Smooth muscle cell (in vitro differentiated cells): ENCODE data around the gene RMND5A. TPM values are rescaled to one million over a fixed set of nuclear protein-coding genes. Genes with fewer than 3 reads are reported as not detected.

Experiments
- DNase-seq: peaks from one replicate; lab custom pipeline; 2025; ENCODE audit not compliant: unreplicated experiment; lab: John Stamatoyannopoulos, UW
- H2AFZ ChIP-seq: fragments of 200-600 bp; sonication (generic); 2 replicates; pipeline ENCODE4 v1.6.0; 2016; ENCODE audit warnings: antibody characterized with exemption, low read depth, mild to moderate bottlenecking
- H3F3A ChIP-seq: fragments of 200-600 bp; sonication (generic); 2 replicates; pipeline ENCODE4 v1.6.0; 2017; ENCODE audit warnings: antibody characterized with exemption, low read depth
- H3K27ac ChIP-seq: fragments of 200-600 bp; sonication (generic); 2 replicates; pipeline ENCODE4 v1.5.1; 2016; ENCODE audit warnings: low read depth, mild to moderate bottlenecking
- H3K27me3 ChIP-seq: fragments of 200-600 bp; sonication (generic); 2 replicates; pipeline ENCODE4 v1.6.1; 2016; ENCODE audit warnings: low read depth, mild to moderate bottlenecking
- H3K36me3 ChIP-seq: fragments of 200-600 bp; sonication (generic); 2 replicates; pipeline ENCODE4 v1.5.1; 2016; ENCODE audit warnings: low read depth
- H3K4me1 ChIP-seq: fragments of 200-600 bp; sonication (generic); 2 replicates; pipeline ENCODE4 v1.5.1; 2016; ENCODE audit warnings: low read depth
- H3K4me2 ChIP-seq: fragments of 200-600 bp; sonication (generic); 2 replicates; pipeline ENCODE4 v1.6.0; 2016; ENCODE audit warnings: mild to moderate bottlenecking
- H3K4me3 ChIP-seq: fragments of 200-600 bp; sonication (generic); 2 replicates; pipeline ENCODE4 v1.5.1; 2016; ENCODE audit warnings: mild to moderate bottlenecking
- H3K79me2 ChIP-seq: fragments of 200-600 bp; sonication (generic); 2 replicates; pipeline ENCODE4 v1.6.0; 2016; ENCODE audit warnings: low read depth, mild to moderate bottlenecking
- H3K9ac ChIP-seq: fragments of 200-600 bp; sonication (generic); 2 replicates; pipeline ENCODE4 v1.6.0; 2016; ENCODE audit warnings: low read depth
- H3K9me3 ChIP-seq: fragments of 200-600 bp; sonication (generic); replicated peaks from 2 replicates; pipeline ENCODE4 v1.5.1; 2016; ENCODE audit warnings: low read depth
- H4K20me1 ChIP-seq: fragments of 200-600 bp; sonication (generic); 2 replicates; pipeline ENCODE4 v1.6.0; 2016; ENCODE audit warnings: low read depth
- CTCF ChIP-seq: fragments of 200-600 bp; sonication (generic); IDR thresholded peaks from 2 replicates; pipeline ENCODE4 v1.5.1; 2017; ENCODE audit warnings: borderline replicate concordance, mild to moderate bottlenecking, antibody characterized with exemption; ENCODE audit not compliant: insufficient read depth, poor library complexity, severe bottlenecking
- WGBS: methylation state at CpG from one replicate; pipeline ENCODE4 v1.1.7; 2016; ENCODE audit warnings: low lambda C conversion rate; 5-methylcytosine and 5-hydroxymethylcytosine counted together
- polyA plus RNA-seq: library from polyadenylated mRNA; unstranded; fragments of >200 nt; fragmentation: Nextera tagmentation; extraction: Ambion mirVana; gene quantifications from 2 replicates; pipeline ENCODE4 v1.2.1, GENCODE V29; 2016
- total RNA-seq: library from RNA; depleted of rRNA; stranded (reverse); fragments of >200 nt; gene quantifications from 2 replicates; pipeline ENCODE4 v1.2.3, GENCODE V29; 2014

The RMND5A gene
- total and polyA plus RNA-seq, 2 experiments from 2014 or later, result 6.0 to 26.8 TPM

- Histone ChIP-seq H3K79me2 (no peaks in the 10 kb centered on the region), H3K4me2 (no peak overlapping the region), H3K9me3 (no peaks in the 10 kb centered on the region), H4K20me1 (no peaks in the 10 kb centered on the region), H2AFZ (no peak overlapping the region), H3K4me3 (no peak overlapping the region), H3K27me3 (no peaks in the 10 kb centered on the region), H3K27ac (no peak overlapping the region), H3K9ac (no peak overlapping the region), H3K4me1 (no peaks in the 10 kb centered on the region), H3F3A (no peaks in the 10 kb centered on the region), H3K36me3 (peaks cover 3% of the 10 kb centered on the region)
- TF ChIP-seq CTCF, result no peak
- WGBS, result 58% methylated on average over 4 of the region's 4 CpGs
- DNase-seq, result no peak
Observed at GRCh38 chr2:86775338-86775737, 55.2 kb downstream of the RMND5A start.

GRCh38 chr2:86776532-86776931, 56.4 kb downstream of the RMND5A start:
- DNase-seq, result no peak
- Histone ChIP-seq H3K9ac (no peak overlapping the region), H3K4me2 (no peak overlapping the region), H3F3A (no peaks in the 10 kb centered on the region), H3K79me2 (no peaks in the 10 kb centered on the region), H3K4me1 (no peaks in the 10 kb centered on the region), H2AFZ (no peak overlapping the region), H4K20me1 (no peaks in the 10 kb centered on the region), H3K9me3 (no peaks in the 10 kb centered on the region), H3K27ac (no peak overlapping the region), H3K27me3 (no peaks in the 10 kb centered on the region), H3K36me3 (peaks cover 2% of the 10 kb centered on the region), H3K4me3 (no peak overlapping the region)
- no peak for TF ChIP-seq CTCF
- 92% methylated on average over 7 of the region's 7 CpGs for WGBS

GRCh38 chr2:86778957-86779356, 58.9 kb downstream of the RMND5A start:
- Histone ChIP-seq H3K36me3 (no peaks in the 10 kb centered on the region), H3F3A (no peaks in the 10 kb centered on the region), H3K9me3 (no peaks in the 10 kb centered on the region), H3K4me3 (no peak overlapping the region), H3K27ac (no peak overlapping the region), H4K20me1 (no peaks in the 10 kb centered on the region), H3K4me1 (no peaks in the 10 kb centered on the region), H3K79me2 (no peaks in the 10 kb centered on the region), H3K27me3 (peaks cover 8% of the 10 kb centered on the region), H2AFZ (no peak overlapping the region), H3K4me2 (no peak overlapping the region), H3K9ac (no peak overlapping the region)
- TF ChIP-seq CTCF, result no peak
- DNase-seq, result no peak
- WGBS, result 75% methylated on average over 2 of the region's 2 CpGs

GRCh38 chr2:86779971-86780370, 59.9 kb downstream of the RMND5A start:
- Histone ChIP-seq H3K79me2 (no peaks in the 10 kb centered on the region), H3K36me3 (no peaks in the 10 kb centered on the region), H3K9ac (no peak overlapping the region), H3K4me3 (no peak overlapping the region), H3K9me3 (no peaks in the 10 kb centered on the region), H2AFZ (no peak overlapping the region), H4K20me1 (no peaks in the 10 kb centered on the region), H3K27ac (no peak overlapping the region), H3K4me2 (no peak overlapping the region), H3K27me3 (peaks cover 18% of the 10 kb centered on the region), H3F3A (no peaks in the 10 kb centered on the region), H3K4me1 (no peaks in the 10 kb centered on the region)
- WGBS, result 93% methylated on average over 3 of the region's 3 CpGs
- DNase-seq, result no peak
- TF ChIP-seq CTCF, result no peak
